Peyer's patch (tissue), 4 donors: ENCODE data around the gene TMPRSS13. TPM values are rescaled to one million over a fixed set of nuclear protein-coding genes. Genes with fewer than 3 reads are reported as not detected.

Experiments used
- DNase-seq, 3 donors: peaks; one replicate each; pipeline ENCODE4 v3.0.0-alpha.2; 2017 to 2019
- H3K27ac ChIP-seq, 4 donors: fragments of 200-600 bp; sonication (generic); one replicate each; pipeline ENCODE4 v1.5.1; 2016 to 2019
- H3K27me3 ChIP-seq, 2 donors: fragments of 200-600 bp; sonication (generic); one replicate each; pipeline ENCODE4 v1.5.1; 2019
- H3K36me3 ChIP-seq, 3 donors: fragments of 200-600 bp; sonication (generic); one replicate each; pipeline ENCODE4 v1.5.1; 2016 to 2019
- H3K4me1 ChIP-seq, 4 donors: fragments of 200-600 bp; sonication (generic); one replicate each; pipeline ENCODE4 v1.5.1; 2016 to 2019
- H3K4me3 ChIP-seq, 4 donors: fragments of 200-600 bp; sonication (generic); 1 replicate in 3 of 4; 2 replicates in 1 of 4; pipeline ENCODE4 v1.5.1; 2016 to 2019; ENCODE audit warnings: mild to moderate bottlenecking in 1 of 4
- H3K9me3 ChIP-seq, 4 donors: fragments of 200-600 bp; sonication (generic); one replicate each; pipeline ENCODE4 v1.5.1; 2016 to 2019; ENCODE audit warnings: mild to moderate bottlenecking in 1 of 4
- CTCF ChIP-seq, 6 experiments: fragments of 450-650 bp in 4 of 6; fragments of 200-600 bp in 2 of 6; sonication (generic) in 1 of 6; IDR thresholded peaks; one replicate each; pipeline ENCODE4 v1.5.1; 2017 to 2019; ENCODE audit warnings: antibody characterized with exemption in 6 of 6, mild to moderate bottlenecking in 3 of 6, moderate library complexity in 1 of 6
- POLR2A ChIP-seq, 2 donors: fragments of 450-650 bp; IDR thresholded peaks; one replicate each; pipeline ENCODE4 v1.5.1; 2017; ENCODE audit warnings: antibody characterized with exemption in 2 of 2, mild to moderate bottlenecking in 2 of 2, moderate library complexity in 2 of 2
- total RNA-seq, 4 donors: library from RNA; depleted of rRNA; stranded (reverse); fragments of >200 nt; gene quantifications; one replicate each; pipeline ENCODE4 v1.1.0, GENCODE V29; 2016

The TMPRSS13 gene
- total RNA-seq, 4 donors from 2014 or later: not detected

- Histone ChIP-seq H3K4me1 (peaks cover 0 to 23% (median 8%) of the 10 kb centered on the region in 4 donors), H3K36me3 (no peaks in the 10 kb centered on the region), H3K9me3 (no peaks in the 10 kb centered on the region), H3K27ac (peak overlapping the region in 2 of 4 donors; percentile 62 to 79), H3K4me3 (peak overlapping the region in 2 of 4 donors; percentile 1 to 26), H3K27me3 (peaks cover 0 to 7% of the 10 kb centered on the region in 2 donors)
- TF ChIP-seq POLR2A (IDR thresholded peaks at IDR 0.05) (no peak), CTCF (IDR thresholded peaks at IDR 0.05) (no peak)
- DNase-seq: no peak
Observed at GRCh38 chr11:117874910-117875381, 54.3 kb downstream of the TMPRSS13 start.

GRCh38 chr11:117874253-117874909, 54.8 kb downstream of the TMPRSS13 start:
- H3K9me3 ChIP-seq: no peaks in the 10 kb centered on the region
- no peak for DNase-seq
- H3K27ac ChIP-seq: peak overlapping the region in 2 of 4 donors; percentile 62 to 68
- peaks cover 0 to 24% (median 8%) of the 10 kb centered on the region in 4 donors for H3K4me1 ChIP-seq
- no peaks in the 10 kb centered on the region for H3K36me3 ChIP-seq
- peaks cover 0 to 7% of the 10 kb centered on the region in 2 donors for H3K27me3 ChIP-seq
- TF ChIP-seq CTCF (IDR thresholded peaks at IDR 0.05) (no peak), POLR2A (IDR thresholded peaks at IDR 0.05) (no peak)
- peak overlapping the region in 2 of 4 donors; percentile 1 to 26 for H3K4me3 ChIP-seq

DNA sequence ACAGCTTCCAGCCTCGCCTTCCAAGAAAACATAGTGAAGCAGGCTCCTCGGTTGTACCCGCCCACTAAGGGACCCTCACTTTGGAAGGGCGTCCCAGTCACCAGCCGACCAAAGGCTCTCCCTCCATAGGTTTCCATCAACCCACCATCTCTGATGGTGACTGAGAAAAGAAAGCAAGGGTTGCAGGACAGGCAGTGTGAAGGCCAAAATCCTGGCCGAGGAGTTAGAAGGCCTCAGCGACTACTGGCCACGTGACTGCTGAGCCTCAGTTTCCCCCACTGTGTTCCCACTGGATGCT, 55.4 kb downstream of the TMPRSS13 start:
- Histone ChIP-seq H3K36me3 (no peaks in the 10 kb centered on the region), H3K4me1 (peaks cover 0 to 30% (median 8%) of the 10 kb centered on the region in 4 donors), H3K4me3 (no peak overlapping the region), H3K9me3 (no peaks in the 10 kb centered on the region), H3K27ac (peak overlapping the region in 2 of 4 donors; percentile 62 to 68), H3K27me3 (peaks cover 0 to 7% of the 10 kb centered on the region in 2 donors)
- no peak for TF ChIP-seq POLR2A (IDR thresholded peaks at IDR 0.05)
- TF ChIP-seq CTCF (IDR thresholded peaks at IDR 0.05): no peak
- DNase-seq: no peak

DNA sequence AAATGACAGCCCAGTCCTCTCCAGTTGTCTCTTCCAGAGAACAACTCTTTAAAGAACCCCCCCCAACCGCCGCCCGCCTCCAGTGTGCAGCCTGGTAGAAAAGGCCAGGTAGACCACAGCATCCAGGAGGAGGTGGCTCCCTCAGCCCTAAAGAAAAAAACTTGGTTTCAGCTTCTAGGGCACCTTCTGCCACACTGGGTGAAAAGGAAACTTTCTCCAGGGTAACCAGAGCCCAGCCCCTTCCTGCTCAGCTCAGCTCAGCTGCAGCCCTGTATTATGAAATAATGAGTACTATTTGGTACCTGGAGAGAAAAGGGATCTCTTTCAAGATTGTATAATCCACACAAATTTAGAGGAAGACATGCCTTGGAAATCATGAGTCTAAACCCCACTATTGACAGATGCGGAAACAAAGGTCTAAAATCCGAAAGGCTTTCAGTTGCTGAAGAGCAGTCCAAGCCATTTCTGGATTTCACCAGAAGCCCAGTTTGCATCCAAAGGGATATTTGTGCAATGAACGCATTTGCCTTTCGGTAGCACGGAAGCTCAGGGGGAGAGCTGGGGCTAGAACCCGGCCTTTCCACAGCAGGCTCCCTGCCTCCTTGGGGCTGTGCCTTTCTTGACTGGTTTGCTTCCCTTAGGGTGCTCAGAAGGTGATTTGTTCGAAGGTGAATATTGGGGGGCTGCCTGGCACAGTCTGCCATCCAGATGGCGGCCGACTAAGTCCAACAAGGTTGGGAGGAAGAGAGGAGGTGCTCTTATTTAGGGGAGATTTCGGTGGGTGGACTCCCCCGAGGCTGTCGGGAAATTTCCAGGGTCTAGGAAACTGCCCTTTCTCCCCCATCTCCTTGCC, 56.0 kb downstream of the TMPRSS13 start:
- TF ChIP-seq POLR2A (IDR thresholded peaks at IDR 0.05) (no peak), CTCF (IDR thresholded peaks at IDR 0.05) (no peak)
- H3K4me3 ChIP-seq: no peak overlapping the region
- no peaks in the 10 kb centered on the region for H3K36me3 ChIP-seq
- H3K27me3 ChIP-seq: peaks cover 0 to 7% of the 10 kb centered on the region in 2 donors
- peak overlapping the region in 2 of 4 donors; percentile 62 to 68 for H3K27ac ChIP-seq
- no peaks in the 10 kb centered on the region for H3K9me3 ChIP-seq
- no peak for DNase-seq
- peaks cover 0 to 31% (median 8%) of the 10 kb centered on the region in 4 donors for H3K4me1 ChIP-seq

GRCh38 chr11:117872420-117872961, 56.7 kb downstream of the TMPRSS13 start:
- Histone ChIP-seq H3K4me1 (peaks cover 0 to 31% (median 8%) of the 10 kb centered on the region in 4 donors), H3K9me3 (no peaks in the 10 kb centered on the region), H3K27me3 (peaks cover 0 to 7% of the 10 kb centered on the region in 2 donors), H3K4me3 (no peak overlapping the region), H3K36me3 (no peaks in the 10 kb centered on the region), H3K27ac (peak overlapping the region in 2 of 4 donors; percentile 17 to 68)
- no peak for TF ChIP-seq POLR2A (IDR thresholded peaks at IDR 0.05)
- DNase-seq: no peak
